Skeletal muscle cell (primary cell): ENCODE results near the gene CCDC136.
A peak's percentile ranks its signal among the peaks of the same experiment; 100 is the strongest.

Source experiments
- DNase-seq: peaks from one replicate; pipeline ENCODE4 v3.0.0-alpha.2; 2010; ENCODE audit warnings: low read depth
- H3K4me3 ChIP-seq: 2 replicates; pipeline ENCODE4 v1.5.1; 2011; ENCODE audit warnings: low read depth, mild to moderate bottlenecking, control low read depth, low read length, moderate library complexity

CCDC136 gene

GRCh38 chr7:128869944-128870285 lies 78.1 kb downstream of the CCDC136 start:
- peak overlapping the region; percentile 50 for H3K4me3 ChIP-seq
- DNase-seq, result no peak

GRCh38 chr7:128871050-128871449 lies 79.3 kb downstream of the CCDC136 start:
- no peak overlapping the region for H3K4me3 ChIP-seq
- no peak for DNase-seq
